ENCODE measurements around the gene CCM2L. TPM values are rescaled to one million over a fixed set of nuclear protein-coding genes. Genes with fewer than 3 reads are reported as not detected.

The CCM2L gene
- total RNA-seq, 1 donor from 2014 or later = not detected

- intact Hi-C loops (cut with micrococcal nuclease) = no loop called here
- Mint-ChIP-seq H3K4me1 (peaks cover 14% of the 10 kb centered on the region), H3K27me3 (peaks cover 67% of the 10 kb centered on the region), H3K27ac (no peak overlapping the region), H3K36me3 (ENCODE audit: low read depth) (no peaks in the 10 kb centered on the region), H3K4me3 (no peak overlapping the region), H3K9me3 (no peaks in the 10 kb centered on the region)
- DNase-seq = no peak
Observed at GRCh38 chr20:32050324-32050841, 40.1 kb downstream of the CCM2L start.

- intact Hi-C loops (cut with micrococcal nuclease) = no loop called here
- no peak overlapping the region for H3K27ac Mint-ChIP-seq
- peaks cover 63% of the 10 kb centered on the region for H3K27me3 Mint-ChIP-seq
- H3K9me3 Mint-ChIP-seq = no peaks in the 10 kb centered on the region
- peak overlapping the region; percentile 79 for H3K4me3 Mint-ChIP-seq
- H3K4me1 Mint-ChIP-seq = peaks cover 14% of the 10 kb centered on the region
- no peaks in the 10 kb centered on the region for H3K36me3 Mint-ChIP-seq (ENCODE audit: low read depth)
- DNase-seq = peak; percentile 64
Observed at GRCh38 chr20:32050851-32051556, 40.8 kb downstream of the CCM2L start.

GRCh38 chr20:32051720-32052089, 41.5 kb downstream of the CCM2L start:
- DNase-seq = no peak
- Mint-ChIP-seq H3K27me3 (peaks cover 56% of the 10 kb centered on the region), H3K9me3 (no peaks in the 10 kb centered on the region), H3K27ac (peak overlapping the region; percentile 37), H3K4me1 (peaks cover 14% of the 10 kb centered on the region), H3K36me3 (ENCODE audit: low read depth) (no peaks in the 10 kb centered on the region), H3K4me3 (peak overlapping the region; percentile 79)
- intact Hi-C loops (cut with micrococcal nuclease) = no loop called here

- Mint-ChIP-seq H3K4me3 (peak within 1 kb of the TSS; percentile 79), H3K27ac (peak within 1 kb of the TSS; percentile 37), H3K27me3 (peaks cover 55% of the 10 kb centered on the region), H3K4me1 (peaks cover 14% of the 10 kb centered on the region), H3K36me3 (ENCODE audit: low read depth) (no peaks in the 10 kb centered on the region), H3K9me3 (no peaks in the 10 kb centered on the region)
- DNase-seq = peak; percentile 63
- intact Hi-C loops (cut with micrococcal nuclease) = no loop called here
Observed at GRCh38 chr20:32052090-32052777, 42.0 kb downstream of the CCM2L start, which contains the start of gene HCK. Gene HCK (plus strand): TSS chr20:32052242.

- Mint-ChIP-seq H3K27me3 (peaks cover 52% of the 10 kb centered on the region), H3K4me1 (peaks cover 14% of the 10 kb centered on the region), H3K36me3 (ENCODE audit: low read depth) (no peaks in the 10 kb centered on the region), H3K27ac (no peak overlapping the region), H3K9me3 (no peaks in the 10 kb centered on the region), H3K4me3 (peak overlapping the region; percentile 43)
- no peak for DNase-seq
- intact Hi-C loops (cut with micrococcal nuclease) = no loop called here
Observed at GRCh38 chr20:32052778-32053362, 42.6 kb downstream of the CCM2L start.

- Mint-ChIP-seq H3K27me3 (peaks cover 50% of the 10 kb centered on the region), H3K4me3 (no peak overlapping the region), H3K36me3 (ENCODE audit: low read depth) (no peaks in the 10 kb centered on the region), H3K9me3 (no peaks in the 10 kb centered on the region), H3K4me1 (peaks cover 14% of the 10 kb centered on the region), H3K27ac (no peak overlapping the region)
- DNase-seq = no peak
- intact Hi-C loops (cut with micrococcal nuclease) = no loop called here
Observed at GRCh38 chr20:32053648-32054047, 43.4 kb downstream of the CCM2L start.

- Mint-ChIP-seq H3K36me3 (ENCODE audit: low read depth) (no peaks in the 10 kb centered on the region), H3K27me3 (peaks cover 39% of the 10 kb centered on the region), H3K4me1 (peaks cover 6% of the 10 kb centered on the region), H3K4me3 (no peak overlapping the region), H3K9me3 (no peaks in the 10 kb centered on the region), H3K27ac (no peak overlapping the region)
- intact Hi-C loops (cut with micrococcal nuclease) = no loop called here
- DNase-seq = no peak
Observed at GRCh38 chr20:32056708-32057483, 46.7 kb downstream of the CCM2L start.

GRCh38 chr20:32057656-32058184, 47.5 kb downstream of the CCM2L start:
- H3K27ac Mint-ChIP-seq = no peak overlapping the region
- peaks cover 37% of the 10 kb centered on the region for H3K27me3 Mint-ChIP-seq
- intact Hi-C loops (cut with micrococcal nuclease) = no loop called here

GRCh38 chr20:32059189-32059588, 49.0 kb downstream of the CCM2L start:
- intact Hi-C loops (cut with micrococcal nuclease) = no loop called here
- Mint-ChIP-seq H3K4me1 (peaks cover 6% of the 10 kb centered on the region), H3K4me3 (no peak overlapping the region), H3K9me3 (no peaks in the 10 kb centered on the region), H3K36me3 (ENCODE audit: low read depth) (no peaks in the 10 kb centered on the region), H3K27me3 (peaks cover 26% of the 10 kb centered on the region), H3K27ac (no peak overlapping the region)
- no peak for DNase-seq

More at GRCh38 chr20:32057656-32058184, 47.5 kb downstream of the CCM2L start:
- Mint-ChIP-seq H3K4me1 (peaks cover 7% of the 10 kb centered on the region), H3K4me3 (no peak overlapping the region), H3K36me3 (ENCODE audit: low read depth) (no peaks in the 10 kb centered on the region), H3K9me3 (no peaks in the 10 kb centered on the region)
- DNase-seq = no peak

GRCh38 chr20:32062776-32063170, 52.5 kb downstream of the CCM2L start:
- intact Hi-C loops (cut with micrococcal nuclease) = no loop called here
- no peak overlapping the region for H3K27ac Mint-ChIP-seq

GRCh38 chr20:32063695-32064094, 53.5 kb downstream of the CCM2L start:
- no peak for DNase-seq
- no peak overlapping the region for H3K27ac Mint-ChIP-seq
- intact Hi-C loops (cut with micrococcal nuclease) = no loop called here
- H3K9me3 Mint-ChIP-seq = no peaks in the 10 kb centered on the region
- H3K27me3 Mint-ChIP-seq = peaks cover 22% of the 10 kb centered on the region
- no peaks in the 10 kb centered on the region for H3K36me3 Mint-ChIP-seq (ENCODE audit: low read depth)
- H3K4me1 Mint-ChIP-seq = peaks cover 6% of the 10 kb centered on the region
- H3K4me3 Mint-ChIP-seq = no peak overlapping the region

More at GRCh38 chr20:32062776-32063170, 52.5 kb downstream of the CCM2L start:
- H3K4me1 Mint-ChIP-seq = peaks cover 6% of the 10 kb centered on the region
- no peaks in the 10 kb centered on the region for H3K9me3 Mint-ChIP-seq
- H3K27me3 Mint-ChIP-seq = peaks cover 25% of the 10 kb centered on the region
- DNase-seq = no peak
- no peaks in the 10 kb centered on the region for H3K36me3 Mint-ChIP-seq (ENCODE audit: low read depth)
- no peak overlapping the region for H3K4me3 Mint-ChIP-seq

GRCh38 chr20:32064667-32065066, 54.4 kb downstream of the CCM2L start:
- no peak overlapping the region for H3K27ac Mint-ChIP-seq
- no peak overlapping the region for H3K4me3 Mint-ChIP-seq
- peaks cover 15% of the 10 kb centered on the region for H3K27me3 Mint-ChIP-seq
- no peaks in the 10 kb centered on the region for H3K36me3 Mint-ChIP-seq (ENCODE audit: low read depth)
- no peak for DNase-seq
- peaks cover 9% of the 10 kb centered on the region for H3K4me1 Mint-ChIP-seq
- intact Hi-C loops (cut with micrococcal nuclease) = no loop called here
- no peaks in the 10 kb centered on the region for H3K9me3 Mint-ChIP-seq

- DNase-seq = no peak
- intact Hi-C loops (cut with micrococcal nuclease) = no loop called here
- H3K27me3 Mint-ChIP-seq = peaks cover 5% of the 10 kb centered on the region
- H3K4me1 Mint-ChIP-seq = peaks cover 8% of the 10 kb centered on the region
- no peaks in the 10 kb centered on the region for H3K36me3 Mint-ChIP-seq (ENCODE audit: low read depth)
- no peaks in the 10 kb centered on the region for H3K9me3 Mint-ChIP-seq
- H3K4me3 Mint-ChIP-seq = no peak overlapping the region
- no peak overlapping the region for H3K27ac Mint-ChIP-seq
Observed at GRCh38 chr20:32067234-32067821, 57.1 kb downstream of the CCM2L start.

Data from activated CD4-positive, alpha-beta T cell treated with anti-CD3 and anti-CD28 coated beads, Interleukin-2, amount 10 ng/mL, durations not matched to agents 24 days and 14 days (primary cell).